Omental fat pad (tissue), 4 donors: ENCODE measurements around the gene KLK7. TPM values are rescaled to one million over a fixed set of nuclear protein-coding genes. Genes with fewer than 3 reads are reported as not detected.

Experiments used
- ATAC-seq: fragments of 150-250 bp; one replicate; pipeline ENCODE4 v1.9.1; 2016; ENCODE audit warnings: mild to moderate bottlenecking, moderate library complexity; ENCODE audit not compliant: low FRiP score
- DNase-seq: peaks from one replicate; pipeline ENCODE4 v3.0.0-alpha.2; 2019; ENCODE audit warnings: low spot score
- CTCF ChIP-seq, 3 donors: fragments of 450-650 bp; IDR thresholded peaks; one replicate each; pipeline ENCODE4 v1.5.1; 2016 to 2017; ENCODE audit warnings: antibody characterized with exemption in 3 of 3, mild to moderate bottlenecking in 3 of 3, moderate library complexity in 2 of 3
- total RNA-seq, 4 donors: library from RNA; depleted of rRNA; stranded (reverse); fragments of >200 nt; gene quantifications; one replicate each; pipeline ENCODE4 v1.1.0, GENCODE V29; 2016

Gene KLK7
- total RNA-seq, 4 donors from 2014 or later = 3.6 to 61.7 (median 16.6) TPM; not detected in 1

GRCh38 chr19:50968716-50969412 lies 14.9 kb downstream of the KLK7 start:
- TF ChIP-seq CTCF (IDR thresholded peaks at IDR 0.05) = no peak
- no peak for DNase-seq
- ATAC-seq = peak; percentile 21

- no peak for TF ChIP-seq CTCF (IDR thresholded peaks at IDR 0.05)
- ATAC-seq (peak; percentile 27), DNase-seq (no peak)
Observed at GRCh38 chr19:50967929-50968715, 15.6 kb downstream of the KLK7 start.

DNA sequence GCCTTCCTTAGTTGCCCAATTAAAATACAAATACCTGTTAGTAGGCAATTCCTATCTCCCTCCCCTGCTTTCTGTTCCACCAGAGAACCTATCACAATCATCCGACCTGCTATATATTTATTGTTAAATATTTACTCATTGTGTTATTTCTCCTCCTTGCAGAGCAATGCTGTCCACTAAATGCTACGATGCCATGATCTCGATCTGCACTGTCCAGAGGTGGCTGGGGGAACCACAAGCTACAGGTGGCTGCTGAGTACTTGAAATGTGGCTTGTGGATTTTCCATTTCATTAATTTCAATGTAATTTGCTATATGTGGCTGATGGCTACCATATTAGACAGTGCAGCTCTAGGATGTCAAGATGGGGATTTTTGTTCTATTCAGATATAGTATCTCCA lies 19.5 kb downstream of the KLK7 start:
- DNase-seq = no peak
- no peak for ATAC-seq
- TF ChIP-seq CTCF (IDR thresholded peaks at IDR 0.05) = no peak

DNA sequence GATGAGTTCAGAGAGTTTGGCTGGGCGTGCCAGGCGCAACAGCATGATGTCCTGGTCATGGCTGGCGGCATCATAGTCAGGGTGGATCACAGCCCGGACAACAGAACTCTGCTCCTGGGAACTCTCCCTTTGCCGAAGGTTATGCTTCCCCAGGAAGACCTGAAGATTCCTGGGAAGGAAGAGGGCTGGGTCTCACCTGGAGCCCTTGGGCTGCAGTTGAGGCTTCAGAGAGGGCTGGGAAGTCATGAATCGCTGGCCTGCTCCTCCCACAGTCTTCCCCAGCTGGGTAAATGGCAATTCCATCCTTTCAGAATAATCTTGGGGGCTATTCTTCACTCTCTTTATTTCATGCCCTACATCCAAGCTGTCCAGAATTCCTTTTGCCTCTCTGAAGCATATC lies 20.3 kb downstream of the KLK7 start:
- no peak for ATAC-seq
- no peak for DNase-seq

GRCh38 chr19:50962245-50962644 lies 21.5 kb downstream of the KLK7 start:
- DNase-seq (no peak), ATAC-seq (no peak)
- TF ChIP-seq CTCF (IDR thresholded peaks at IDR 0.05) = no peak

More for the DNA sequence above, 20.3 kb downstream of the KLK7 start:
- TF ChIP-seq CTCF (IDR thresholded peaks at IDR 0.05) = no peak

DNA sequence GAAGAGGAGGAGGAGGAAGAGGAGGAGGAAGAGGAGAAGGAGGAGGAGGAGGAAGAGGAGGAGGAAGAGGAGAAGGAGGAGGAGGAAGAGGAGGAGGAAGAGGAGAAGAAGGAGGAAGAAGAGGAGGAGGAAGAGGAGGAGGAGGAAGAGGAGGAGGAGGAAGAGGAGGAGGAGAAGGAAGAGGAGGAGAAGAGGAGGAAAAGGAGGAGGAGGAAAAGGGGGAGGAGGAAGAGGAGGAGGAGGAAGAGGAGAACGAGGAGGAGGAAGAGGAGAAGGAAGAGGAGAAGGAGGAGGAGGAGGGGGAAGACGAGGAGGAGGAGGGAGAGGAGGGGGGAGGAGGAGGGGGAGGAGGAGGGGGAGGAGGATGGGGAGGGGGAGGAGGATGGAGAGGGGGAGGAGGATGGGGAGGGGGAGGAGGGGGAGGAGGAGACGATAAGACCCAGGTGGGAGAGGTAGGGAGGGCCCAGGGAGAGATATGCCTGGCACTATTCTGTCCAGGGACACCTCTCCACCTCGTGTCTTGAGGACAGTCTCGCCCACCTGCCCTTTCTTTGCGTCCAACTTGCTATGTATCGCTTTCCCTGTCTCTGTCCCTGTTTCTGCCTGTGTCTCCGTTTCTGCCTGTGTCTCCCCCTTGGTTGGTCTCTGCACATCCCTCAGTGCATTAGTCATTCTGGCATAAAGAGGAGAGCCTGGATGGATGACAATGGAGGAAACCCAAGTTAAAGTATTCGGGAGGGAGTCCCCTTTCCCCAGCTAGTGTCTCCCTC lies 23.8 kb downstream of the KLK7 start:
- no peak for ATAC-seq
- TF ChIP-seq CTCF (IDR thresholded peaks at IDR 0.05) = no peak
- DNase-seq = no peak
